ENCODE results near the gene RUNX1.

- TF ChIP-seq CTCF (IDR thresholded peaks at IDR 0.05): no peak
- no peak for TF ChIP-seq POLR2A (IDR thresholded peaks at IDR 0.05)
- TF ChIP-seq POLR2AphosphoS5 (IDR thresholded peaks at IDR 0.05; ENCODE audit: insufficient read depth in 1 of 2, low read depth in 1 of 2): no peak
Measured at GRCh38 chr21:35083246-35083645, 34.1 kb upstream of the RUNX1 start.

All from vagina (tissue), 2 donors.